ENCODE measurements around the gene P2RX3. TPM values are rescaled to one million over a fixed set of nuclear protein-coding genes. Genes with fewer than 3 reads are reported as not detected.

The P2RX3 gene
- total RNA-seq, 1 donor from 2014 or later, result not detected

GRCh38 chr11:57303280-57303989, 34.7 kb upstream of the P2RX3 start:
- no peak overlapping the region for H3K27ac ChIP-seq

GRCh38 chr11:57303990-57304579, 34.1 kb upstream of the P2RX3 start:
- intact Hi-C loops (cut with DNase I), result no loop called here
- Histone ChIP-seq H3K27me3 (ENCODE audit: low read depth) (no peaks in the 10 kb centered on the region), H3K4me3 (no peak overlapping the region), H3K9me3 (peaks cover 9% of the 10 kb centered on the region), H3K36me3 (peaks cover 65% of the 10 kb centered on the region), H3K4me1 (peaks cover 52% of the 10 kb centered on the region), H3K27ac (peak overlapping the region; percentile 13)
- TF ChIP-seq, protein P1, sequence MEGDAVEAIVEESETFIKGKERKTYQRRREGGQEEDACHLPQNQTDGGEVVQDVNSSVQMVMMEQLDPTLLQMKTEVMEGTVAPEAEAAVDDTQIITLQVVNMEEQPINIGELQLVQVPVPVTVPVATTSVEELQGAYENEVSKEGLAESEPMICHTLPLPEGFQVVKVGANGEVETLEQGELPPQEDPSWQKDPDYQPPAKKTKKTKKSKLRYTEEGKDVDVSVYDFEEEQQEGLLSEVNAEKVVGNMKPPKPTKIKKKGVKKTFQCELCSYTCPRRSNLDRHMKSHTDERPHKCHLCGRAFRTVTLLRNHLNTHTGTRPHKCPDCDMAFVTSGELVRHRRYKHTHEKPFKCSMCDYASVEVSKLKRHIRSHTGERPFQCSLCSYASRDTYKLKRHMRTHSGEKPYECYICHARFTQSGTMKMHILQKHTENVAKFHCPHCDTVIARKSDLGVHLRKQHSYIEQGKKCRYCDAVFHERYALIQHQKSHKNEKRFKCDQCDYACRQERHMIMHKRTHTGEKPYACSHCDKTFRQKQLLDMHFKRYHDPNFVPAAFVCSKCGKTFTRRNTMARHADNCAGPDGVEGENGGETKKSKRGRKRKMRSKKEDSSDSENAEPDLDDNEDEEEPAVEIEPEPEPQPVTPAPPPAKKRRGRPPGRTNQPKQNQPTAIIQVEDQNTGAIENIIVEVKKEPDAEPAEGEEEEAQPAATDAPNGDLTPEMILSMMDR (IDR thresholded peaks at IDR 0.05), result no peak
- ATAC-seq (peak; percentile 2 to 41), DNase-seq (no peak)

More at GRCh38 chr11:57303280-57303989, 34.7 kb upstream of the P2RX3 start:
- ATAC-seq, result peak in 1 of 2 donors; percentile 5
- H3K9me3 ChIP-seq, result peaks cover 13% of the 10 kb centered on the region
- no peak overlapping the region for H3K4me3 ChIP-seq
- H3K27me3 ChIP-seq (ENCODE audit: low read depth), result no peaks in the 10 kb centered on the region
- H3K36me3 ChIP-seq, result peaks cover 65% of the 10 kb centered on the region
- intact Hi-C loops (cut with DNase I), result no loop called here
- TF ChIP-seq, protein P1 (IDR thresholded peaks at IDR 0.05), result no peak
- peak; percentile 39 for DNase-seq
- H3K4me1 ChIP-seq, result peaks cover 45% of the 10 kb centered on the region

GRCh38 chr11:57305523-57305922, 32.6 kb upstream of the P2RX3 start:
- TF ChIP-seq, protein P1 (IDR thresholded peaks at IDR 0.05), result no peak
- DNase-seq (no peak), ATAC-seq (no peak)
- Histone ChIP-seq H3K36me3 (peaks cover 65% of the 10 kb centered on the region), H3K4me1 (peaks cover 66% of the 10 kb centered on the region), H3K27me3 (ENCODE audit: low read depth) (no peaks in the 10 kb centered on the region), H3K27ac (no peak overlapping the region), H3K4me3 (no peak overlapping the region), H3K9me3 (no peaks in the 10 kb centered on the region)
- intact Hi-C loops (cut with DNase I), result no loop called here

DNA sequence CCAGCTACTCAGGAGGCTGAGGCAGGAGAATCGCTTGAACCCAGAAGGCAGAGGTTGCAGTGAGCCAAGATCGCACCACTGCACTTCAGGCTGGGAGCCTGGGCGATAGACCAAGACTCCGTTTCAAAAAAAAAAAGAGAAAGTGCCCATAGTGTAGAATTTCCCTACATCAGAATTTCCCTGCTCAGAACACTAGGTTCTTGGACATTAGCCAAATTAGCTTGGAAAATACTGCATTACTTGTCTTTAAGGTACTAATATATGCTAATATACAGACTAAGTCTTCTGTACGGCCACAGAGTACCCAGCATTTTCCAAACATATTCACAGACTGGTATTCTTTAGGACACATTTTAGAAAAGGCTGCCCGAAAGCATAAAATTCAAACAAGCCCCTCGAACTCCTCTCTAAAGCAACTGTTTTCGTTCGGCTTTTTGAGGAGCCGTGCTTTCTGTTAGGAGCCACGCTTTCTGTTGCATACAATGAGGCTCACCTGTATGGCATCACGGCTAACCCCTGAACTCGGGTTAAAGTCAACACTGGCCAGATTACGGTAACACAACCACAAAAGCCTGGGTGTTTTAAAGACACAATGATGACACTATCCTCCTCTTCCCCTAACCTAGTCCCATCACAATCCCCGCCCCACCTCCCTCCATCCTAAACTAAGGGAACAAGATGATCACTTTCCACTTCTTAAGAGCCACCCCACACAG, 31.8 kb upstream of the P2RX3 start:
- intact Hi-C loops (cut with DNase I), result no loop called here
- H3K27ac ChIP-seq, result no peak overlapping the region
- H3K4me3 ChIP-seq, result no peak overlapping the region
- TF ChIP-seq, protein P1 (IDR thresholded peaks at IDR 0.05), result no peak
- ATAC-seq (no peak), DNase-seq (no peak)
- H3K4me1 ChIP-seq, result peaks cover 74% of the 10 kb centered on the region
- no peaks in the 10 kb centered on the region for H3K27me3 ChIP-seq (ENCODE audit: low read depth)
- peaks cover 58% of the 10 kb centered on the region for H3K36me3 ChIP-seq
- H3K9me3 ChIP-seq, result no peaks in the 10 kb centered on the region

DNA sequence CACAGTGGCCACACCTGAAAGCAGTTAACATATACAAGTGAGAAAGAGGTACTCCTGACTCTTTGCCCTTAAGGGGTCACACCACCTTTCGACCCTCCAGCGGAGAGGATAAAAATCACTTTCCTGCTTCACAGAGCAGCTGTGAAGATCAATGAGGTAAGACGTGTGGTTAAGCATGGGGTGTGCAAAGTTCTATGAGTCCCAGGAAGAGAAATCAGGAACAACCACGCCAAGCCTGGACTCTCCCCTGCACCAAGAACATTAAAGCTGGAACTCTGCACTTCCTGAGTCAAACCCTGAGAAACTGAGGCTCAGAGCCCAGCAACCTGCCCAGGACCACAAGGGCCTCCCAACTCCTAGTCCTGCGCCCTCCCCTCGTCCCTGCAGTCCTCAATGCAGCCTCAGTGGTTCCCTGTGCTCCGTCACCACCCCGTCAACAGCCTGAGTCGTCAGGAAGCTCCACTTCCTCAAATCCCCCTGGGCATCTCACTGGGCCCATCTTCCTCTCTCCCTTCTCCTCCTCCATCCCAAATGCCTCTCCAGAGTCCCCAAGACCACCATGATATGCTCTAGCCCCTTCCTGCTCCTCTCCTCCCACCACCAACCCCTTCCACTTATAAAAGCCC, 31.1 kb upstream of the P2RX3 start:
- Histone ChIP-seq H3K27me3 (ENCODE audit: low read depth) (no peaks in the 10 kb centered on the region), H3K4me3 (peak overlapping the region; percentile 8), H3K4me1 (peaks cover 82% of the 10 kb centered on the region)

More for the DNA sequence above, 31.1 kb upstream of the P2RX3 start:
- Histone ChIP-seq H3K9me3 (no peaks in the 10 kb centered on the region), H3K27ac (no peak overlapping the region), H3K36me3 (peaks cover 50% of the 10 kb centered on the region)
- TF ChIP-seq, protein P1 (IDR thresholded peaks at IDR 0.05), result no peak
- ATAC-seq, result no peak
- no peak for DNase-seq
- intact Hi-C loops (cut with DNase I), result no loop called here
